ENCODE results near the gene EBF3. TPM values are rescaled to one million over a fixed set of nuclear protein-coding genes. Genes with fewer than 3 reads are reported as not detected.

Gene EBF3
- total and polyA plus RNA-seq, 9 of the 15 experiments (the other 6 are each of a cell fraction or from before 2014, with no cell fraction given): not detected

DNA sequence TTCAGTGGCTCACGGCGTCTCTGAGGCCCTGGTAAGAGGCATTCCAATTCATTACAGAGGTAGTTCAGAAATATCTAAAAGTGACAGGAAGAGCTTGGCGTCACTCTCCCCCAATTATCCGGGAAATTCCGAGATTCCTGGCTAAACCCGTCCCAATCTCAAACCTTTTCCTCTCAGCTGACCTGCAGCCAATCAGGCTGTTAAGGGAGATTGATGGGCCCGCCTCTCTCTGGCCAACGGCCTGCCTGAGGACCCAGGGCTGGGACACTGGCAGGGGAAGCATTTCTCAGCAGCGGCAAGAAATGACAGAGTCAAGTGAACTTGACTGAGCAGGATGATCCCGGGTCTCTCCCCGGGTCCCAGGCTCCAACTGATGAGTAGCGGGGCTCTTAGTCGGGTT is 72.3 kb downstream of the EBF3 start:
- no peak overlapping the region for H3K9ac ChIP-seq (ENCODE audit: insufficient read depth in 1 of 2, low read depth in 2 of 2, low read length in 2 of 2)
- FAIRE-seq: no peak
- peaks cover 5 to 54% of the 10 kb centered on the region in 2 experiments; a peak in 4 of 5 replicates for H3K27me3 ChIP-seq (ENCODE audit: control insufficient read depth in 2 of 2, insufficient read depth in 2 of 2, low read length in 2 of 2)
- H2AFZ ChIP-seq (ENCODE audit: low read depth, low read length): no peak overlapping the region
- intact Hi-C loops (cut with micrococcal nuclease): no loop called here
- H3K4me1 ChIP-seq (replicated peaks in 1 of 2; ENCODE audit: control insufficient read depth in 2 of 2, insufficient read depth in 2 of 2, low read length in 2 of 2): no peaks in the 10 kb centered on the region
- H3K27ac ChIP-seq (ENCODE audit: extremely low read depth, low read depth, low read length): no peak overlapping the region
- H4K20me1 ChIP-seq (replicated peaks; ENCODE audit: control insufficient read depth, insufficient read depth, low read length): no peaks in the 10 kb centered on the region; the same call in 1 of the 2 replicates
- ChIA-PET POLR2A (interaction anchor here (0.6 kb wide), 1 partner anchor 248 kb away, joined by 3 read pairs; no protein-coding TSS in a partner anchor), CTCF (ENCODE audit: low intra/inter-chr PET ratio) (no interaction called here)
- no peak for ATAC-seq
- no peak for DNase-seq (ENCODE audit: extremely low read depth in 1 of 4, low spot score in 3 of 4)
- no peaks in the 10 kb centered on the region for H3K36me3 ChIP-seq (ENCODE audit: control insufficient read depth, insufficient read depth, low read length)
- 0% methylated on average over 10 of the region's 13 CpGs for WGBS (ENCODE audit: insufficient coverage, low coverage, missing lambda C conversion rate)
- H3K4me2 ChIP-seq (ENCODE audit: insufficient read depth, low read length): no peak overlapping the region
- no TSS peak for BruUV-seq (replicated peaks)
- no peak overlapping the region for H3K4me3 ChIP-seq
- H3K9me3 ChIP-seq (replicated peaks; ENCODE audit: control insufficient read depth, insufficient read depth, low read depth, low read length): no peaks in the 10 kb centered on the region
- no peaks in the 10 kb centered on the region for H3K9me1 ChIP-seq (ENCODE audit: control insufficient read depth, insufficient read depth, low read length)
- in situ Hi-C loops (cut with MboI): no loop called here
- no peaks in the 10 kb centered on the region for H3K79me2 ChIP-seq (ENCODE audit: control insufficient read depth, insufficient read depth, low read length)
- no peak for TF ChIP-seq PHF20 (IDR thresholded peaks at IDR 0.05; ENCODE audit: partially characterized antibody)
- TF ChIP-seq BHLHE40 (IDR thresholded peaks at IDR 0.05; ENCODE audit: low read length): no peak
- TF ChIP-seq TARDBP (IDR thresholded peaks at IDR 0.05): no peak
- no peak for TF ChIP-seq NBN (IDR thresholded peaks at IDR 0.05; ENCODE audit: low read depth)
- TF ChIP-seq KAT2B (IDR thresholded peaks at IDR 0.05; ENCODE audit: low read depth, low read length): no peak
- TF ChIP-seq ZNF696 (CRISPR knock-in tag; conservative IDR thresholded peaks at IDR 0.05): no peak
- no peak for TF ChIP-seq CEBPZ (IDR thresholded peaks at IDR 0.05; ENCODE audit: borderline replicate concordance, low read depth, low read length)
- no peak for TF ChIP-seq PBX2 (CRISPR knock-in tag; IDR thresholded peaks at IDR 0.05; ENCODE audit: low read depth)
- TF ChIP-seq PBX2 (tag; conservative IDR thresholded peaks at IDR 0.05; ENCODE audit: low read depth): no peak
- no peak for TF ChIP-seq COPS2 (conservative IDR thresholded peaks at IDR 0.05)
- no peak for TF ChIP-seq SMARCA5 (IDR thresholded peaks at IDR 0.05)
- no peak for TF ChIP-seq ATF1 (CRISPR knock-in tag; IDR thresholded peaks at IDR 0.05)
- no peak for TF ChIP-seq ATF1 (tag; IDR thresholded peaks at IDR 0.05)
- no peak for TF ChIP-seq NCOA2 (IDR thresholded peaks at IDR 0.05; ENCODE audit: partially characterized antibody in 2 of 2)
- TF ChIP-seq XRCC3 (IDR thresholded peaks at IDR 0.05): no peak
- TF ChIP-seq YBX1 (IDR thresholded peaks at IDR 0.05): no peak
- no peak for TF ChIP-seq ZNF707 (CRISPR knock-in tag; conservative IDR thresholded peaks at IDR 0.05)
- no peak for TF ChIP-seq CREB1 (IDR thresholded peaks at IDR 0.05)
- TF ChIP-seq CREB1 (CRISPR knock-in tag; IDR thresholded peaks at IDR 0.05): no peak
